SK-N-SH treated with all-trans-retinoic acid at 6 μM for 48 hours (cell line): ENCODE measurements around the gene ZXDC.

Experiments
- ARNTL ChIP-seq: fragments of 450-650 bp; formaldehyde crosslinking; IDR thresholded peaks from 2 replicates; pipeline ENCODE4 v1.5.0; 2020; ENCODE audit warnings: low read depth, mild to moderate bottlenecking, moderate library complexity, borderline replicate concordance
- BACH2 ChIP-seq: fragments of 250-450 bp; sonication (Bioruptor Pico); IDR thresholded peaks from 2 replicates; pipeline ENCODE4 v1.9.0; 2021; ENCODE audit warnings: mild to moderate bottlenecking, borderline replicate concordance
- CREB5 ChIP-seq: fragments of 250-450 bp; sonication (Bioruptor Pico); IDR thresholded peaks from 2 replicates; pipeline ENCODE4 v1.5.1; 2020; ENCODE audit warnings: low read depth, mild to moderate bottlenecking, moderate library complexity
- CSDC2 ChIP-seq: fragments of 250-450 bp; sonication (Bioruptor Pico); IDR thresholded peaks from 2 replicates; pipeline ENCODE4 v1.5.0; 2020; ENCODE audit warnings: mild to moderate bottlenecking, moderate library complexity
- OSR1 ChIP-seq: fragments of 250-450 bp; sonication (Bioruptor Pico); IDR thresholded peaks from 2 replicates; pipeline ENCODE4 v1.8.0; 2022; ENCODE audit warnings: moderate library complexity, mild to moderate bottlenecking, inconsistent platforms
- PPARA ChIP-seq: fragments of 250-450 bp; sonication (Bioruptor Pico); IDR thresholded peaks from 2 replicates; pipeline ENCODE4 v1.5.0; 2020; ENCODE audit warnings: mild to moderate bottlenecking, borderline replicate concordance
- SNAI2 ChIP-seq: fragments of 250-450 bp; sonication (Bioruptor Pico); IDR thresholded peaks from 2 replicates; pipeline ENCODE4 v1.5.0; 2020; ENCODE audit warnings: mild to moderate bottlenecking, moderate library complexity
- TCF4 ChIP-seq: fragments of 250-450 bp; sonication (Bioruptor Pico); IDR thresholded peaks from 2 replicates; pipeline ENCODE4 v1.8.0; 2021; ENCODE audit warnings: mild to moderate bottlenecking, moderate library complexity, borderline replicate concordance
- TOX ChIP-seq: fragments of 250-450 bp; sonication (Bioruptor Pico); IDR thresholded peaks from 2 replicates; pipeline ENCODE4 v1.8.0; 2021; ENCODE audit warnings: mild to moderate bottlenecking, moderate library complexity, borderline replicate concordance
- ZFP3 ChIP-seq: fragments of 250-450 bp; sonication (Bioruptor Pico); IDR thresholded peaks from 2 replicates; pipeline ENCODE4 v1.5.0; 2020; ENCODE audit warnings: mild to moderate bottlenecking, moderate library complexity
- ZFP30 ChIP-seq: fragments of 450-650 bp; formaldehyde crosslinking; IDR thresholded peaks from 2 replicates; pipeline ENCODE4 v1.5.0; 2022; ENCODE audit warnings: mild to moderate bottlenecking, moderate library complexity
- ZNF565 ChIP-seq: fragments of 450-650 bp; formaldehyde crosslinking; conservative IDR thresholded peaks from 2 replicates; pipeline ENCODE4 v1.5.0; 2020; ENCODE audit warnings: low read depth, mild to moderate bottlenecking, moderate library complexity
- ZNF8 ChIP-seq: fragments of 450-650 bp; formaldehyde crosslinking; IDR thresholded peaks from 2 replicates; pipeline ENCODE4 v1.5.0; 2020; ENCODE audit warnings: mild to moderate bottlenecking, moderate library complexity
- TF ChIP-seq, protein P1 (sequence below): fragments of 250-450 bp; sonication (Bioruptor Pico); IDR thresholded peaks from 2 replicates; pipeline ENCODE4 v1.5.0; 2020; ENCODE audit warnings: mild to moderate bottlenecking, moderate library complexity

- no peak for TF ChIP-seq PPARA
- TF ChIP-seq ZNF565 (CRISPR knock-in tag): no peak
- no peak for TF ChIP-seq OSR1 (CRISPR knock-in tag)
- no peak for TF ChIP-seq CREB5 (CRISPR knock-in tag)
- TF ChIP-seq SNAI2: no peak
- no peak for TF ChIP-seq ZFP3 (CRISPR knock-in tag)
- TF ChIP-seq TCF4 (CRISPR knock-in tag): no peak
- TF ChIP-seq, protein P1, sequence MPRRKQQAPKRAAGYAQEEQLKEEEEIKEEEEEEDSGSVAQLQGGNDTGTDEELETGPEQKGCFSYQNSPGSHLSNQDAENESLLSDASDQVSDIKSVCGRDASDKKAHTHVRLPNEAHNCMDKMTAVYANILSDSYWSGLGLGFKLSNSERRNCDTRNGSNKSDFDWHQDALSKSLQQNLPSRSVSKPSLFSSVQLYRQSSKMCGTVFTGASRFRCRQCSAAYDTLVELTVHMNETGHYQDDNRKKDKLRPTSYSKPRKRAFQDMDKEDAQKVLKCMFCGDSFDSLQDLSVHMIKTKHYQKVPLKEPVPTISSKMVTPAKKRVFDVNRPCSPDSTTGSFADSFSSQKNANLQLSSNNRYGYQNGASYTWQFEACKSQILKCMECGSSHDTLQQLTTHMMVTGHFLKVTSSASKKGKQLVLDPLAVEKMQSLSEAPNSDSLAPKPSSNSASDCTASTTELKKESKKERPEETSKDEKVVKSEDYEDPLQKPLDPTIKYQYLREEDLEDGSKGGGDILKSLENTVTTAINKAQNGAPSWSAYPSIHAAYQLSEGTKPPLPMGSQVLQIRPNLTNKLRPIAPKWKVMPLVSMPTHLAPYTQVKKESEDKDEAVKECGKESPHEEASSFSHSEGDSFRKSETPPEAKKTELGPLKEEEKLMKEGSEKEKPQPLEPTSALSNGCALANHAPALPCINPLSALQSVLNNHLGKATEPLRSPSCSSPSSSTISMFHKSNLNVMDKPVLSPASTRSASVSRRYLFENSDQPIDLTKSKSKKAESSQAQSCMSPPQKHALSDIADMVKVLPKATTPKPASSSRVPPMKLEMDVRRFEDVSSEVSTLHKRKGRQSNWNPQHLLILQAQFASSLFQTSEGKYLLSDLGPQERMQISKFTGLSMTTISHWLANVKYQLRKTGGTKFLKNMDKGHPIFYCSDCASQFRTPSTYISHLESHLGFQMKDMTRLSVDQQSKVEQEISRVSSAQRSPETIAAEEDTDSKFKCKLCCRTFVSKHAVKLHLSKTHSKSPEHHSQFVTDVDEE (CRISPR knock-in tag): no peak
- no peak for TF ChIP-seq CSDC2
- no peak for TF ChIP-seq ZNF8 (CRISPR knock-in tag)
- no peak for TF ChIP-seq ARNTL (CRISPR knock-in tag)
- no peak for TF ChIP-seq TOX (CRISPR knock-in tag)
- TF ChIP-seq ZFP30 (CRISPR knock-in tag): no peak
- TF ChIP-seq BACH2 (CRISPR knock-in tag): no peak
Observed at GRCh38 chr3:126494970-126495230, 19.2 kb upstream of the ZXDC start.
